Pons (tissue), 1 donor: ENCODE data around the gene DIS3L2.
A peak's percentile ranks its signal among the peaks of the same experiment; 100 is the strongest.

Source experiments
- DNase-seq: peaks from one replicate; pipeline ENCODE4 v3.0.0-alpha.2; 2016; ENCODE audit warnings: low spot score

Gene DIS3L2

GRCh38 chr2:232268636-232269165, 307.2 kb downstream of the DIS3L2 start:
- no peak for DNase-seq

GRCh38 chr2:232269867-232270266, 308.4 kb downstream of the DIS3L2 start:
- no peak for DNase-seq

- DNase-seq = peak; percentile 31
These were observed 312.6 kb downstream of the DIS3L2 start for GRCh38 chr2:232273903-232274643.

GRCh38 chr2:232275670-232276069, 314.2 kb downstream of the DIS3L2 start:
- no peak for DNase-seq

- no peak for DNase-seq
These were observed 314.7 kb downstream of the DIS3L2 start for GRCh38 chr2:232276084-232276732.

GRCh38 chr2:232276733-232277313, 315.3 kb downstream of the DIS3L2 start:
- no peak for DNase-seq

GRCh38 chr2:232278534-232278933, 317.0 kb downstream of the DIS3L2 start:
- DNase-seq = no peak

GRCh38 chr2:232280341-232280740, 318.8 kb downstream of the DIS3L2 start:
- no peak for DNase-seq

- DNase-seq = no peak
These were observed 320.5 kb downstream of the DIS3L2 start for GRCh38 chr2:232281858-232282507.

GRCh38 chr2:232282508-232283055, 321.1 kb downstream of the DIS3L2 start:
- no peak for DNase-seq

- DNase-seq = no peak
These were observed 324.7 kb downstream of the DIS3L2 start for GRCh38 chr2:232286001-232286868.

GRCh38 chr2:232287316-232287715, 325.8 kb downstream of the DIS3L2 start:
- DNase-seq = no peak

GRCh38 chr2:232288489-232289030, 327.0 kb downstream of the DIS3L2 start:
- DNase-seq = peak; percentile 55

- DNase-seq = no peak
These were observed 329.2 kb downstream of the DIS3L2 start for GRCh38 chr2:232290668-232291067.

GRCh38 chr2:232291343-232291742, 329.8 kb downstream of the DIS3L2 start:
- DNase-seq = no peak

GRCh38 chr2:232292395-232293154, 331.1 kb downstream of the DIS3L2 start:
- peak; percentile 48 for DNase-seq

GRCh38 chr2:232293191-232293590, 331.7 kb downstream of the DIS3L2 start:
- DNase-seq = no peak

GRCh38 chr2:232295971-232296370, 334.5 kb downstream of the DIS3L2 start:
- no peak for DNase-seq

GRCh38 chr2:232296776-232297525, 335.4 kb downstream of the DIS3L2 start:
- no peak for DNase-seq
